HG03139 (cell line): ENCODE measurements around the gene PHLDB1.
"Not testable (repeated sequence)": the region's sequence is repeated elsewhere in the genome, so short reads cannot be mapped to it uniquely, and the experiment has no call there.

Experiments
- ATAC-seq: cut with Tn5 transposase; IDR thresholded peaks from one replicate; pipeline ENCODE4 v1.9.1; 2021; ENCODE audit not compliant: unreplicated experiment

PHLDB1 gene

GRCh38 chr11:118682372-118682771 lies 75.0 kb downstream of the PHLDB1 start:
- no peak for ATAC-seq

- ATAC-seq = not testable (repeated sequence)
Observed at GRCh38 chr11:118682939-118683338, 75.5 kb downstream of the PHLDB1 start.

GRCh38 chr11:118684187-118684586 lies 76.8 kb downstream of the PHLDB1 start:
- no peak for ATAC-seq

- ATAC-seq = no peak
Observed at GRCh38 chr11:118687906-118688305, 80.5 kb downstream of the PHLDB1 start.

- not testable (repeated sequence) for ATAC-seq
Observed at GRCh38 chr11:118688339-118688738, 80.9 kb downstream of the PHLDB1 start.

GRCh38 chr11:118688851-118689502 lies 81.6 kb downstream of the PHLDB1 start:
- no peak for ATAC-seq

GRCh38 chr11:118689503-118689851 lies 82.1 kb downstream of the PHLDB1 start:
- no peak for ATAC-seq

- ATAC-seq = peak; percentile 75
Observed at GRCh38 chr11:118689852-118690552, 82.6 kb downstream of the PHLDB1 start.

GRCh38 chr11:118690553-118691304 lies 83.3 kb downstream of the PHLDB1 start:
- ATAC-seq = no peak

GRCh38 chr11:118691926-118692830 lies 84.8 kb downstream of the PHLDB1 start:
- no peak for ATAC-seq

GRCh38 chr11:118694185-118694584 lies 86.8 kb downstream of the PHLDB1 start:
- no peak for ATAC-seq

- no peak for ATAC-seq
Observed at GRCh38 chr11:118694771-118695170, 87.4 kb downstream of the PHLDB1 start.

GRCh38 chr11:118696673-118697226 lies 89.3 kb downstream of the PHLDB1 start:
- ATAC-seq = no peak

GRCh38 chr11:118697346-118697745 lies 89.9 kb downstream of the PHLDB1 start:
- ATAC-seq = no peak

- no peak for ATAC-seq
Observed at GRCh38 chr11:118699506-118700220, 92.2 kb downstream of the PHLDB1 start.

GRCh38 chr11:118703563-118704106 lies 96.2 kb downstream of the PHLDB1 start:
- no peak for ATAC-seq

- no peak for ATAC-seq
Observed at GRCh38 chr11:118705111-118705741, 97.8 kb downstream of the PHLDB1 start.

GRCh38 chr11:118705791-118706545 lies 98.6 kb downstream of the PHLDB1 start:
- no peak for ATAC-seq

- ATAC-seq = no peak
Observed at GRCh38 chr11:118706546-118706825, 99.1 kb downstream of the PHLDB1 start.
